Loucy (cell line): ENCODE data around the gene AFF2.

ENCODE experiments used
- H2AFZ ChIP-seq: fragments of 200-600 bp; sonication (generic); 2 replicates; pipeline ENCODE4 v1.6.0; 2016; ENCODE audit warnings: antibody characterized with exemption, mild to moderate bottlenecking, low read length, moderate library complexity
- H3F3A ChIP-seq: fragments of 200-600 bp; 2 replicates; pipeline ENCODE4 v1.6.0; 2016; ENCODE audit warnings: antibody characterized with exemption, low read depth, mild to moderate bottlenecking
- H3K27me3 ChIP-seq: fragments of 200-600 bp; sonication (generic); 2 replicates; pipeline ENCODE4 v1.6.1; 2014; ENCODE audit warnings: low read length, mild to moderate bottlenecking; ENCODE audit not compliant: insufficient read depth, poor library complexity, severe bottlenecking
- H3K36me3 ChIP-seq: fragments of 200-600 bp; sonication (generic); 2 replicates; pipeline ENCODE4 v1.6.1; 2016; ENCODE audit warnings: low read length; ENCODE audit not compliant: insufficient read depth
- H3K4me1 ChIP-seq: fragments of 200-600 bp; sonication (generic); 2 replicates; pipeline ENCODE4 v1.5.1; 2014; ENCODE audit warnings: low read length, mild to moderate bottlenecking; ENCODE audit not compliant: insufficient read depth, poor library complexity, severe bottlenecking
- H3K4me2 ChIP-seq: fragments of 200-600 bp; sonication (generic); 2 replicates; pipeline ENCODE4 v1.6.0; 2014; ENCODE audit warnings: antibody characterized with exemption, low read length, low read depth, mild to moderate bottlenecking; ENCODE audit not compliant: poor library complexity, severe bottlenecking
- H3K4me3 ChIP-seq: fragments of 200-600 bp; sonication (generic); 2 replicates; pipeline ENCODE4 v1.5.1; 2014; ENCODE audit warnings: low read length, mild to moderate bottlenecking, mixed read lengths; ENCODE audit not compliant: poor library complexity, severe bottlenecking
- H3K79me2 ChIP-seq: fragments of 200-600 bp; sonication (generic); 2 replicates; pipeline ENCODE4 v1.6.1; 2014; ENCODE audit warnings: low read length; ENCODE audit not compliant: insufficient read depth
- H3K9ac ChIP-seq: fragments of 200-600 bp; sonication (generic); 2 replicates; pipeline ENCODE4 v1.6.0; 2014; ENCODE audit warnings: mild to moderate bottlenecking, low read depth, low read length, moderate library complexity; ENCODE audit not compliant: poor library complexity, severe bottlenecking
- H3K9me2 ChIP-seq: fragments of 200-600 bp; sonication (generic); replicated peaks from 2 replicates; pipeline ENCODE4 v1.6.1; 2016; ENCODE audit warnings: low read depth, low read length, mixed read lengths
- H3K9me3 ChIP-seq: fragments of 200-600 bp; sonication (generic); 2 replicates; pipeline ENCODE4 v1.6.1; 2014; ENCODE audit warnings: mild to moderate bottlenecking, antibody characterized with exemption, low read length, low read depth; ENCODE audit not compliant: insufficient read depth
- H4K20me1 ChIP-seq: fragments of 200-600 bp; sonication (generic); 2 replicates; pipeline ENCODE4 v1.6.0; 2014; ENCODE audit warnings: antibody characterized with exemption, low read length, mild to moderate bottlenecking; ENCODE audit not compliant: insufficient read depth, poor library complexity, severe bottlenecking
- EZH2phosphoT487 ChIP-seq: fragments of 200-600 bp; IDR thresholded peaks from 2 replicates; pipeline ENCODE4 v1.6.1; 2018; ENCODE audit warnings: antibody characterized with exemption, mild to moderate bottlenecking, moderate library complexity, borderline replicate concordance
- TF ChIP-seq, protein P1 (sequence below): fragments of 200-600 bp; sonication (generic); conservative IDR thresholded peaks from 2 replicates; pipeline ENCODE4 v1.5.1; 2014; ENCODE audit warnings: mild to moderate bottlenecking, antibody characterized with exemption, low read length

AFF2 gene

DNA sequence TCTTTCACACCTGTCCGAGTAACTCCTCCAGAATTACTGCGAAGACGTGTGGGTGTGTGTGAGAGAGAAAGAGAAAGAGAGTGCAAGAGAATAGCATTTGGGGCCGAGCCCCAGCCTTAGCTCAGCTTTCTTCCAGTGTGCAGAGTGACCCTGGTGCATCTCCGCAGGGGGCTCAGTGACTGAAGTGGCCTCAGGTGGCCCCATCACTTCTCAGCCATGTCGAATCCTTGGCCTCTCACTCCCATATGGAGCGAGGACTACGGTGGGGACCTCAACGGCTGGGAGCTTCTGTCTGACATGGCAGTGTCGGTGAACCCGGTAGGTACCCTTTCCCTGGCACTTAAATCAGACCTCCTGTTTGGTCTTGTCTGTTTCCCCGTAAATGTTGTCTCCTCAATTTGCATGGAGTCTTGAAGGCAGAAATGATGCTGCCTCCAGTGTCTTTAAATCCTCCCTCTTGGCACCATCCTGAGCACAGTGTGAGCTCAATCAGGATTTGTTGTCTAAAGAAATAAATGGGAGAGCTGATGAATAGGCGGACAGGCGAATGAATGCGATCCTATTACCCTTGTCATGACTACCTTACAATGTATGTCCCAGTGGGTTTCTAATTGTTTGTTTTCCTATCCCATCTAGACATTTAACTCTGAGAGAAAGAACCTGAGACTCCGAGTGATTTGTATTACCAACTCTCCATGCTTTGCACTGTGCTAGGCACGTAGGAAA lies 305.9 kb downstream of the AFF2 start:
- H3K4me3 ChIP-seq: no peak overlapping the region
- no peaks in the 10 kb centered on the region for H3K4me1 ChIP-seq
- H3K9ac ChIP-seq: no peak overlapping the region
- no peaks in the 10 kb centered on the region for H3K9me3 ChIP-seq
- H3K9me2 ChIP-seq: no peaks in the 10 kb centered on the region
- H3K79me2 ChIP-seq: peaks cover 13% of the 10 kb centered on the region; the same call in 1 of the 2 replicates
- H3K4me2 ChIP-seq: no peak overlapping the region
- no peaks in the 10 kb centered on the region for H3K27me3 ChIP-seq
- no peaks in the 10 kb centered on the region for H4K20me1 ChIP-seq
- TF ChIP-seq EZH2phosphoT487: no peak
- TF ChIP-seq, protein P1, sequence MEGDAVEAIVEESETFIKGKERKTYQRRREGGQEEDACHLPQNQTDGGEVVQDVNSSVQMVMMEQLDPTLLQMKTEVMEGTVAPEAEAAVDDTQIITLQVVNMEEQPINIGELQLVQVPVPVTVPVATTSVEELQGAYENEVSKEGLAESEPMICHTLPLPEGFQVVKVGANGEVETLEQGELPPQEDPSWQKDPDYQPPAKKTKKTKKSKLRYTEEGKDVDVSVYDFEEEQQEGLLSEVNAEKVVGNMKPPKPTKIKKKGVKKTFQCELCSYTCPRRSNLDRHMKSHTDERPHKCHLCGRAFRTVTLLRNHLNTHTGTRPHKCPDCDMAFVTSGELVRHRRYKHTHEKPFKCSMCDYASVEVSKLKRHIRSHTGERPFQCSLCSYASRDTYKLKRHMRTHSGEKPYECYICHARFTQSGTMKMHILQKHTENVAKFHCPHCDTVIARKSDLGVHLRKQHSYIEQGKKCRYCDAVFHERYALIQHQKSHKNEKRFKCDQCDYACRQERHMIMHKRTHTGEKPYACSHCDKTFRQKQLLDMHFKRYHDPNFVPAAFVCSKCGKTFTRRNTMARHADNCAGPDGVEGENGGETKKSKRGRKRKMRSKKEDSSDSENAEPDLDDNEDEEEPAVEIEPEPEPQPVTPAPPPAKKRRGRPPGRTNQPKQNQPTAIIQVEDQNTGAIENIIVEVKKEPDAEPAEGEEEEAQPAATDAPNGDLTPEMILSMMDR: no peak
- no peaks in the 10 kb centered on the region for H3F3A ChIP-seq
- no peak overlapping the region for H2AFZ ChIP-seq
- H3K36me3 ChIP-seq: peaks cover 14% of the 10 kb centered on the region; the same call in 1 of the 2 replicates

DNA sequence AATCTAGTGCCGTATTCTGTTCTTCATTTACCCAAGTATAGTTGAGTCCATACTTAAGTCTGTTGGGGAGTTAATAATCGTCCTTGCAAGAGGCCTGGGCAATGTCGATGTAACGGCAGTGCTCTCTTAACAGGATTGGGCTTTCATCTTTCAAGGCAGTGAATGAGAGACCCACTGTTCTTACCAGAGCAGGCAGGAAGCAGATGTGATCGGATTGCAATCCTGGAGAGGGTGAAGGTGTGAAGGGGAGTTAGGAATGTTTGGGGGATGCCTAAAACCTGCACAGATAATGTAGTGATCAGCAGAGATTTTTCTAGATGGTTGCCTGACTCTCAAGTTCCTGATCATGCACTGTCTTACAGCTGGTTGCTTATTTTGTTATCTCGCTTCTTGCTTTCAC lies 308.4 kb downstream of the AFF2 start:
- no peak for TF ChIP-seq EZH2phosphoT487
- TF ChIP-seq, protein P1: no peak
- Histone ChIP-seq H3K4me3 (no peak overlapping the region), H3K36me3 (peaks cover 26% of the 10 kb centered on the region; the same call in 1 of the 2 replicates), H3K27me3 (no peaks in the 10 kb centered on the region), H3K4me1 (no peaks in the 10 kb centered on the region), H3K9me3 (no peaks in the 10 kb centered on the region), H3K79me2 (peaks cover 8% of the 10 kb centered on the region; the same call in 1 of the 2 replicates), H3K9me2 (no peaks in the 10 kb centered on the region), H4K20me1 (no peaks in the 10 kb centered on the region), H2AFZ (no peak overlapping the region), H3F3A (no peaks in the 10 kb centered on the region), H3K9ac (no peak overlapping the region), H3K4me2 (no peak overlapping the region)

DNA sequence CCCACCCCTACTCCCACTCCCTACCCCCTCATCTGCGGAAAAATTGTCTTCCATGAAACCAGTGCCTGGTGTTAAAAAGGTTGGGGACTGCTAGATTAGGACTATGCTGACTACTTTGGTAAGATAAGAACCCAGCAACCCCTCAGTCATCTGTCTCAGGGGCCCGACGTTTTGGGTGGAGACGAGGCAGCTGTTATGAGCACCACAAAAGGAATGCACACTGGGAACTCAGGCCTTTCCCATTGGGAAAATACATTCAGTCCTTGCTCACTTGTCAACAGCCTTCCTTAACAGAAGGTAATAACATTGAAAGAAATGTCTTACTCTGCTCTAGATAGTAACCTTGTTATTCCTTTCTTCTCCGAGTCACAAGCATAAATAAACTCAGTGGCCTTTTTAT lies 310.8 kb downstream of the AFF2 start:
- Histone ChIP-seq H3K9me3 (no peaks in the 10 kb centered on the region), H4K20me1 (no peaks in the 10 kb centered on the region), H2AFZ (no peak overlapping the region), H3F3A (no peaks in the 10 kb centered on the region), H3K9ac (no peak overlapping the region), H3K27me3 (no peaks in the 10 kb centered on the region), H3K4me3 (no peak overlapping the region), H3K79me2 (no peaks in the 10 kb centered on the region), H3K4me1 (no peaks in the 10 kb centered on the region), H3K36me3 (peaks cover 26% of the 10 kb centered on the region; the same call in 1 of the 2 replicates), H3K4me2 (no peak overlapping the region), H3K9me2 (no peaks in the 10 kb centered on the region)
- no peak for TF ChIP-seq EZH2phosphoT487
- TF ChIP-seq, protein P1: no peak
